GM19239 (cell line): ENCODE data around the gene TRAFD1.

Experiments
- DNase-seq: peaks from one replicate; pipeline ENCODE4 v3.0.0; 2011; ENCODE audit warnings: low spot score; ENCODE audit not compliant: insufficient read length
- FAIRE-seq: peaks from 2 replicates; lab custom pipeline; 2011; peaks lifted over from hg19 to GRCh38; lab: Jason Lieb, UNC

The TRAFD1 gene

GRCh38 chr12:112172556-112173324, 47.4 kb downstream of the TRAFD1 start:
- FAIRE-seq = no peak
- DNase-seq = no peak

DNA sequence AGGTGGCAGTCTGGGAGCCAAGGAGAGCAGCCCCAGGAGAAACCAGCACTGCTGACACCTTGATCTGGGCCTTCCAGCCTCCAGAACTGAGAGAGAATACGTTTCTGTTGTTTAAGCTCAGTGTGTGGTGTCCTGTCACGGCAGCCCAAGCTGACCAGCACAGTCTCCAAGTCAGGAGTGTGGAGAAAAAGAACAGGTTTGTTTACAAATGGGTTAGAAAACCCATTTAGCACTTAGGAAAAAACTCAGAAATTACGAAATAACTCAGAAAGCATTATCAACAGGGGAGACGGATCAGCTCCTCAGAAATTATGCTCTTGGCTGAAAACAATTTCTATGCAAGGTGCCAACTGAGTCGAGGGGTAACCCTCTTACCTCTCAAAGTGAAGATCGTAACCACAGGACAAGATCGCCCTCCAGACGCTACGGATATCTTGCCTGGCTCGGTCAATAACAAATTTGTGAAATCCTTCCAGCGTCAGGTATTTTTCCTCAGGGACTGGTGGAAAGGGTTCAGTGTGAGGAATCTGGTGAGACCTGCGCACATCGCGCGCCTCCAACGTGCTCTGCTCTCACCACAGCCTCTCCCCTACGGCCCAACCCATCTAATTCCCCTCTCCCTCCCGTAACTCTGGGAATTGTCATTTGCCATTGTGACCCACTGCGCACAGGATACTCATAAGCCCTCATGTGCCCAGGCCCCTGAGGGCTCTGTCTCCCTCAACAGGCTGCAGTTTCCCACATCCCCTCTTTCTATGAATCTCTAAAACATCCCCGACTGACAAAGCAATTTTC, 50.2 kb downstream of the TRAFD1 start:
- DNase-seq = no peak
- no peak for FAIRE-seq

GRCh38 chr12:112176321-112177010, 51.1 kb downstream of the TRAFD1 start:
- no peak for FAIRE-seq
- DNase-seq = no peak

DNA sequence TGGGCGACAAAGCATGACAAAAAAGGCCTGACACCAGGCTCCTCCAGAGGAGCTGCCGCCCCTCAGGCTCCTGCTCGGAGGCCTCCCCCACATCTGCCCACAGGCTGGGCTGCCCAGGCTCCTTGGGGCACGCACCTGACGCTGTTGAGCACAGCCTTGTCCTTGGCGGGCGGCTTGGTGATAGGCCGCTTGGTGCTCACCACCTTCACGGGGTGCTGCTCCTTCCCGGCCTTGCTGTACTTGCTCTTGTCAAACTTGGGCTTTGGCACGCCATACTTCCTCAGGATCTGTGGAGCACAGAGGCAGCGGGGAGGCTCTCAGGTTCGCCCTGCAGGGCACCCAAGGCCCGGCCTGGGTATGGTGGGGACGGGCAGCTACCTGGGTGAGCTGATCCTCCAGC, 53.4 kb downstream of the TRAFD1 start:
- FAIRE-seq (no peak), DNase-seq (no peak)

- FAIRE-seq (no peak), DNase-seq (no peak)
These were observed 54.0 kb downstream of the TRAFD1 start for GRCh38 chr12:112179341-112179740.

DNA sequence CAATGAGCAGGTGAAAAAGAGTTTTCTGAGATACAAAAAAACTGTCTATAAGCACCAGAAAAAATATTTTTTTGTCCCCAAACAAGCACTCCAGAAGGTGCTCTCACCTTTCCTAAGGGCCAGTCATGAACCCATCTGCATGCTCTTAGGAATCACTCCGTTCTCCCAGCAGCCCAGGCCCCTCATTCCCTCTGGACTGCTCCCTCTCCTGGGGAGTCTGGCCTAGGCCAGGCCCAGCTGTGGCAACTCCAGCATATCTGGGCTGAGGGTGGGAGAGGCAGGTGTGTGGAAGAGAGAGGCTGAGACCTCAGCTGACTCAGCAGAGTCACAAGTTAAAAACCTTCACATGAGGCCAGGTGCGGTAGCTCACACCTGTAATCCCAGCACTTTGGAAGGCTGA, 54.6 kb downstream of the TRAFD1 start:
- DNase-seq = no peak

GRCh38 chr12:112180422-112180821, 55.1 kb downstream of the TRAFD1 start:
- FAIRE-seq (no peak), DNase-seq (no peak)

More for the DNA sequence above, 54.6 kb downstream of the TRAFD1 start:
- FAIRE-seq = no peak

DNA sequence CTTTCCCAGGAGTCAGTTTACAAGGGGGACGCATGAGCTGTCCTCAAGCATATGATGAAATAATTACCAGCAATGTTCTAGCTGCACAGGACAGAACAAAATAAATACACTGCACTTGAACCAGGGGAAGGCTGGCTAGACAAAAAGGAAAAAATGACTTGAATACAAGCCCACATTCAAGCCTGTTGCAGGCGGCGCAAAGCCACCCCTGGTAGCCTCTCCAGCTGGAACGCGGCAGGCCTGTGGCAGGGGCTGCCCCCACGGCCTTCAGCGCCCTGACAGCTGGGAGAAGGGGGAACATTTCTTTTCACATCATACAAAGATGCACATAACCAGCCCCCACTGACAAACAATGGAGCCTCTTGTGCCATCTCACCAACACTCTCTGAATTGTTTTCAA, 57.1 kb downstream of the TRAFD1 start:
- DNase-seq = no peak
- FAIRE-seq = no peak

GRCh38 chr12:112183141-112184021, 58.0 kb downstream of the TRAFD1 start:
- FAIRE-seq = peak; percentile 44

DNA sequence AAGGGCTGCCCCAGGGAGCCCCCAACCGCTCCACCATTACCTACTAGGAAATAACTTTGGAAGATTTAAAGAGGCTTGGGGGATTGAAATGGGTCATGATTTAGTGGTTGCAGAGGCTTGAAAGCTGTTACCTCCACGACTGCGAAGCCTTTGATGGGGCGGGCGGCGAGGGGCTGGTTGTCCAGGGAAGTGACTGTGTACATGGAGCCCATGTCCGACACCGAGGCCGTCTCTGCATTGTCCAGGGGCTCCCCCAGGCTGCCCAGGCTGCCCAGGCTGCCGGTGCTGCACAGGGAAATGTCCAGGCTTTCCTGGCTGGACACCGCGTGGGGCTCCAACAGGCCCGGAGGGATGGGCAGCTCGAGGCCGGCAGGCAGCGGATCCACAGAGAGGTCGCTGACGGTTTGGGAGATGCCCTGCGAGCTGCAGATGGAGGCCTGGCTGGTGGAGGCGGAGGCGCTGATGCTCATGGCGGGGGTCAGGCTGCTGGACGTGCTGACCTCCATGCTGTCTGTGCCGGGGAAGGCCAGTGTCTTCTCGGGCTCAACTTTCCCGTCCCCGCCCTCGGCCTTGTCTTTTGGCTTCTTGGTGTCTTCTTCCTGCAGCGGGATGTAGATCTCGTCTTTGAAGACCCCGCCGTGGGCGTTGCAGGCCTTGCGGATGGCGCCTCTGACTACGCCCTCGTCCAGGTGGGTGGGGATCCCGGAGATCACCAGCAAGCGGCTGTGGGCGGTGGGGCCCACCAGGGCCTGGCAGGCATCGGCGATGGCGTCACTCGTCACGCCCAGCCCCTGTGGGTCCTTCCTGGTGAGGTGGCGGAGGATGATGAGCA, 58.9 kb downstream of the TRAFD1 start:
- DNase-seq = no peak

More at GRCh38 chr12:112183141-112184021, 58.0 kb downstream of the TRAFD1 start:
- peak; percentile 43 for DNase-seq

DNA sequence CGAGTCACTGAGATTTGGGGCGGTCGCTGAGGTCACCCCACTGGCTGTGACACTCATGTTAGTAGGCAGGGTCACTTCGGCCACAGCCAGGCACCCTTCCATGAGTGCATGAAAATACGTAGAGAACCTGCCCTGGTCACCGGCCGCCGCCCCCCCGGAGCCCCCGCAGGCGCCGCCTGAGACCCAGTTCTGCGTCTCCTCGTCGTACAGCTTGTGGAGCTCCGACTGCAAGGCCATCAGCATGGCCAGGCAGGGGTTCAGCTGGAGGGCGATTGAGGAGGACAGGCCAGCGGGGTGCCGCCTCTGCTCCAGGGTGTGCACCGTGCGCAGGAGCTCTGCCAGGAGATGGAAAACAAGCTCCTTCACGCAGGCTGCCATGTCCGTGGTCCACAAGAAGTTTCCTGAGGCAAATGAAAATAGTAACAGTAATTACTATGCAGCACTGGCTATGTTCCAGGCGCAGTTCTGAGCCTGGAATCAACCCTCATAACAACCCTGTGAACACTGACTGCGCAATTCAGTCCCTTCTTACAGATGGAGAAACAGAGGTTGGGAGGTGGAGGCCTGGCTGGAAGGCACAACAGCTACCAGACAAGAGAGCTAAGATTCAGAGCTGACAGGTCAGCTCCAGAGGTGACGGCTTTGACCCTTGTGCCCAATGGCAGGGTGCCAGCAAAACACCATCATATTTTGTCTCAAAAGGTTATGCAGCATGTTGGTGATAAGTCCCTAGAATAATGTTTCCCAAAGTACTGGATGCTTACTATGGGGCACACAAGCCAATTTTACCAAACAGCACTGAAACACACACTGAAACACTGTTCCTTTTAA, 59.9 kb downstream of the TRAFD1 start:
- DNase-seq = no peak

More for the DNA sequence above, 58.9 kb downstream of the TRAFD1 start:
- FAIRE-seq = no peak

GRCh38 chr12:112188130-112188830, 62.9 kb downstream of the TRAFD1 start:
- DNase-seq = no peak
- FAIRE-seq = no peak

More for the DNA sequence above, 59.9 kb downstream of the TRAFD1 start:
- FAIRE-seq = no peak

DNA sequence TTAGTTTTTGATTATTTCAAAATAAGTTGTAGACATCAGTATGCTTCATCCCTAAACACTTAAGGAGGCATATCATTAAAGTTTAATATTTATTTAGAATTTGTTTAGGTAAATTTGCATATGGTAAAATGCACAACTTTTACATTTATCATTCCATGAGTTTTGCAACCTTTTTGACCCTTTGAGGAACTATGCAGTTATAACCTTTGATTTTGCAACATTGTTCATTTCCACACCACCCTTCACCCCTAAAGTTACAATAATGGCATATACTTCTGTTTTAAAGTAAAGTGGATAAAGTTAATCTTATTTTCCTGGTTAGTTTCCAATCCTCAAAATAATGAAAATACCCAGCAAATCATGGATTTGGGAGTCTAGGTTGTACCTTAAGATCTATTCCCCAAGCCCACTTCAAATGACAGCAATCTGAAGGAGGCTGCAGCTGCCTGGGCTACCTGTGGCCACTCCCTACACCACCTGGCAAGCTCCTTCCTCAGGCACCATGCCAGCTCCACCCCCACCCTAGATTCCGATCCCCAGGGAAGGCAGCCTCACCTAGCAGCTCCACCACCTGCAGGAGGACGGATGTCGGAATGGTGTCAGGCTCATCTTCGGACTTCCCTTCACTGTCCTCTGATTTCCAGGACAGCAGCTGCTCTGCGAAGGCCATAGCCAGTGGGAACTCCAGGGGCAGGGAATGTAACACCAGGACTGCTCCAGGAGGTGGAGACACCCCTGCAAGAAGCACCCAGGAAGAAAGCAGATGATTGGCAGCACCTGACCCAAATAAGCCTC, 65.1 kb downstream of the TRAFD1 start:
- FAIRE-seq (no peak), DNase-seq (no peak)

GRCh38 chr12:112191201-112191600, 65.8 kb downstream of the TRAFD1 start:
- FAIRE-seq (no peak), DNase-seq (no peak)

- FAIRE-seq = no peak
- no peak for DNase-seq
These were observed 66.5 kb downstream of the TRAFD1 start for GRCh38 chr12:112191840-112192321.

GRCh38 chr12:112192475-112192874, 67.1 kb downstream of the TRAFD1 start:
- FAIRE-seq (no peak), DNase-seq (no peak)
